Vagina (tissue), 2 donors: ENCODE data around the gene CHPF2. TPM values are rescaled to one million over a fixed set of nuclear protein-coding genes. Genes with fewer than 3 reads are reported as not detected.

Source experiments
- DNase-seq, 2 donors: peaks; one replicate each; pipeline ENCODE4 v3.0.0-alpha.2; 2017; ENCODE audit errors: extremely low spot score in 2 of 2
- H3K27ac ChIP-seq: fragments of 200-600 bp; sonication (generic); one replicate; pipeline ENCODE4 v1.5.1; 2019
- H3K27me3 ChIP-seq: fragments of 200-600 bp; sonication (generic); one replicate; pipeline ENCODE4 v1.5.1; 2019
- H3K36me3 ChIP-seq, 2 donors: fragments of 200-600 bp; sonication (generic); one replicate each; pipeline ENCODE4 v1.5.1; 2017 to 2019
- H3K4me1 ChIP-seq: fragments of 200-600 bp; sonication (generic); one replicate; pipeline ENCODE4 v1.5.1; 2019
- H3K4me3 ChIP-seq, 2 donors: fragments of 200-600 bp; sonication (generic); 1 replicate in 1 of 2; 2 replicates in 1 of 2; pipeline ENCODE4 v1.5.1; 2016 to 2019
- H3K9me3 ChIP-seq: fragments of 200-600 bp; sonication (generic); one replicate; pipeline ENCODE4 v1.5.1; 2019
- POLR2A ChIP-seq, 2 donors: fragments of 450-650 bp; IDR thresholded peaks; one replicate each; pipeline ENCODE4 v1.6.1; 2017; ENCODE audit warnings: antibody characterized with exemption in 2 of 2, mild to moderate bottlenecking in 2 of 2, moderate library complexity in 2 of 2
- POLR2AphosphoS5 ChIP-seq, 2 donors: sonication (generic); formaldehyde crosslinking; IDR thresholded peaks; one replicate each; pipeline ENCODE4 v1.9.0; 2017; ENCODE audit warnings: antibody characterized with exemption in 2 of 2, mild to moderate bottlenecking in 2 of 2, low read depth in 1 of 2; ENCODE audit not compliant: insufficient read depth in 1 of 2
- intact Hi-C: fragments of 100-400 bp; cut with DNase I; formaldehyde crosslinking; loops from one replicate; pipeline ENCODE4 v1.15.1; 2023
- total RNA-seq: library from RNA; depleted of rRNA; stranded (reverse); fragments of >200 nt; gene quantifications from one replicate; pipeline ENCODE4 v1.2.3, GENCODE V29; 2016
- TF ChIP-seq, protein P1 (sequence below), 3 experiments: fragments of 450-650 bp in 2 of 3; fragments of 200-600 bp in 1 of 3; sonication (generic) in 1 of 3; IDR thresholded peaks; one replicate each; pipeline ENCODE4 v1.5.1; 2017 to 2019; ENCODE audit warnings: antibody characterized with exemption in 3 of 3, mild to moderate bottlenecking in 2 of 3, moderate library complexity in 2 of 3

The CHPF2 gene
- total RNA-seq, 1 donor from 2014 or later: 28.0 TPM

DNA sequence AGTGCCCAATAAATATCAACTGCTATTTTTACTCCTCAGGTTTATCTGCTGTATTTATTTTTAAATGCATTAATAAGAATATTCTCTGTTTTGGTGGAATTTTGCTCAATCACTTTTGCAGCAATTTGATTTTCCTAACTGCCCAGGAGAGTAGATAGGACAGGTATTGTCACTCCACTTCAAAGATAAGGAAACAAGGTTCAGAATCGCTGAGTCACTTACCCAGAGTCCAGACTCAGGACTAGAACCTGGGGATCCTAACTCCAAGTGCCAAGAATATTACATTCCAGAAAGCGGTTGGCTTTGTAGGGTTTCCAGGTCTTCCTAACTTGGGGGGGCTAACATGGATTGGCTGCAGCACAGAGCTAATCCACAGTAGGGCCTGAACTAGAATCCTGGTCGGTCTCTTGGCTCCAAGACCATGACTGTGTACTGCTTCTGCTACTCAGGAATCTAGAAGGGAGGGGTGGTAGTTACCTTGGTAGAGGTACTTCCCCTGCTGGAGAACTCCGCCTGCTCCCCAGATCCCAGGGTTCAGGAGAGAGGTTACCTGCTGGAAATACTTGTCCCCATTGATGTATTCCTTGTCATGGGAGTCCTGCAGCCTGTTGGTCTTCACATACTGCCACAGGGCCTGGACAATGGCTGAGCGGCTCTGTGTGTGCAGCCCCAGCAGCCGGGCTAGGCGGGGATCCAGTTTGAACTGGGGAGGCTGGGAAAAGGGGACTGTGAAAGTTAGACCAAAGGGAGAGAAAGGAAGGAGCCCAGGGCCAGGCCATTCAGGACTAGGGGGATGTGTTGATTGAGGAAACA lies 8.9 kb downstream of the CHPF2 start:
- H3K4me3 ChIP-seq: no peak overlapping the region

DNA sequence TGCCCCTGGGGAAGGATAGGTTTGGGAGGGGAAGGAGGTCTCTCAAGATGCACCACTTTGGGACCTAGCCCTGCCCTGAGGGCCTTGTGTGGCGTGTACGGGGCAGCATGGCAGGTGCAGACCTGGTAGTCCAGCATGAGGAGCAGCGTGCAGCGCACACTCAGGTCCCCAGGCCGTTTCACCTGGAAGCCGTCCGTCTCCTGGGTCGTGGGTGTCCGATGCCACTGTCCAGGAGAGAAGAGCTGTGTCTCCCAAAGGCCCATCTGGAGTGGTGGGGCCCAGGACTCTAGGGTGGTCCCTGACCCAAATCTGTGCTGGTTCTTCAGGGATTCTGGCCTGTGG lies 9.4 kb downstream of the CHPF2 start:
- intact Hi-C loops: no loop called here

More for the DNA sequence above, 8.9 kb downstream of the CHPF2 start:
- intact Hi-C loops: no loop called here
- H3K36me3 ChIP-seq: peaks cover 0 to 20% of the 10 kb centered on the region in 2 donors
- peaks cover 33% of the 10 kb centered on the region for H3K4me1 ChIP-seq
- H3K27me3 ChIP-seq: no peaks in the 10 kb centered on the region
- TF ChIP-seq POLR2AphosphoS5 (IDR thresholded peaks at IDR 0.05; ENCODE audit: insufficient read depth in 1 of 2, low read depth in 1 of 2) (no peak), POLR2A (IDR thresholded peaks at IDR 0.05) (no peak)
- TF ChIP-seq, protein P1, sequence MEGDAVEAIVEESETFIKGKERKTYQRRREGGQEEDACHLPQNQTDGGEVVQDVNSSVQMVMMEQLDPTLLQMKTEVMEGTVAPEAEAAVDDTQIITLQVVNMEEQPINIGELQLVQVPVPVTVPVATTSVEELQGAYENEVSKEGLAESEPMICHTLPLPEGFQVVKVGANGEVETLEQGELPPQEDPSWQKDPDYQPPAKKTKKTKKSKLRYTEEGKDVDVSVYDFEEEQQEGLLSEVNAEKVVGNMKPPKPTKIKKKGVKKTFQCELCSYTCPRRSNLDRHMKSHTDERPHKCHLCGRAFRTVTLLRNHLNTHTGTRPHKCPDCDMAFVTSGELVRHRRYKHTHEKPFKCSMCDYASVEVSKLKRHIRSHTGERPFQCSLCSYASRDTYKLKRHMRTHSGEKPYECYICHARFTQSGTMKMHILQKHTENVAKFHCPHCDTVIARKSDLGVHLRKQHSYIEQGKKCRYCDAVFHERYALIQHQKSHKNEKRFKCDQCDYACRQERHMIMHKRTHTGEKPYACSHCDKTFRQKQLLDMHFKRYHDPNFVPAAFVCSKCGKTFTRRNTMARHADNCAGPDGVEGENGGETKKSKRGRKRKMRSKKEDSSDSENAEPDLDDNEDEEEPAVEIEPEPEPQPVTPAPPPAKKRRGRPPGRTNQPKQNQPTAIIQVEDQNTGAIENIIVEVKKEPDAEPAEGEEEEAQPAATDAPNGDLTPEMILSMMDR (IDR thresholded peaks at IDR 0.05): no peak
- DNase-seq: no peak
- H3K27ac ChIP-seq: no peak overlapping the region
- no peaks in the 10 kb centered on the region for H3K9me3 ChIP-seq

DNA sequence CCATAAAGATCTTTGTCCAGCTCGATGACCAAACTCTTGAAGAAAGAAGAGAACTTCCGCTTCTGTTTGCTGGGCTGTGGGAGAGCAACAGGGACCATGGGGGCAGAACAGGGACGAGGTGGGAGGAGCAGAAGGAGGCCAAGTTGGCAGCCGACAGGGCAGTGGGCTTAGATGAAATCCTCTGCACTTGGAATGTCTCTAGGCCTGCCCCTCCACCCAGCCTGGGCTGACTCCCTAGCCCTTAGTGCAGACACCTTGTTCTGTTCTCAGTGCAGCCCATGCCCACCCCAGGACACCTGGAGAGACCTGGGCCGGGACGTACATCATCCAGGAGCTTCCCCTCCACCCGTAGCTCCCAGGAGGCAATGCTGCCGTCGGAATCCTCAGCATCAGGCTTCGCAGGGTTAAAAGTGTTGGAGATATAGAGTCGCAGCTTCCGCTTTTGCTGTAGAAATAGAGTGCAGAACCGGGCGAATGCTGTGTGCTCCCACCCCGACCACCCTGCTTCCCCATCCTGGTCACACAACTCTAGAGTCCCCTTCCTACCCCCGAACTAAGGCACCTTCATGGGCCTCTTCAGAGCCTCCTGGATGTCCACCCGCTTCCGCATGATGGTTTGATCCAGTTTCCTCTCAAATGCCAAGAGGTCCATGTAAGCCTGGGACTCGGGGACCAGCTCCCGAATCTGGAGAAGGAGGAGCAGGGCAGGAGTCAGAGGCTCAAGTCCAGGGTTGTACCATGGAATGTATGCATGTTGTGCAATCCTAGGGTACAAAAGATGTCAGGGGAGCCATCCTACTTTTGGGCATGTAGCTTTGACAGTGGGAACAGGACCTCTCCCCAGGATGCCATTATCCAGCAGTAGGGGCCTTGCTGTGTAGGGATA lies 10.1 kb downstream of the CHPF2 start:
- intact Hi-C loops: no loop called here
- DNase-seq: no peak
- Histone ChIP-seq H3K9me3 (no peaks in the 10 kb centered on the region), H3K27me3 (no peaks in the 10 kb centered on the region), H3K36me3 (peaks cover 0 to 17% of the 10 kb centered on the region in 2 donors), H3K27ac (no peak overlapping the region), H3K4me3 (no peak overlapping the region), H3K4me1 (peaks cover 46% of the 10 kb centered on the region)
- TF ChIP-seq POLR2A (IDR thresholded peaks at IDR 0.05) (no peak), POLR2AphosphoS5 (IDR thresholded peaks at IDR 0.05; ENCODE audit: insufficient read depth in 1 of 2, low read depth in 1 of 2) (no peak)
- TF ChIP-seq, protein P1 (IDR thresholded peaks at IDR 0.05): no peak

More for the DNA sequence above, 9.4 kb downstream of the CHPF2 start:
- H3K9me3 ChIP-seq: no peaks in the 10 kb centered on the region
- H3K27me3 ChIP-seq: no peaks in the 10 kb centered on the region
- peaks cover 0 to 20% of the 10 kb centered on the region in 2 donors for H3K36me3 ChIP-seq
- no peak for DNase-seq
- peaks cover 39% of the 10 kb centered on the region for H3K4me1 ChIP-seq
- TF ChIP-seq, protein P1 (IDR thresholded peaks at IDR 0.05): no peak
- no peak for TF ChIP-seq POLR2AphosphoS5 (IDR thresholded peaks at IDR 0.05; ENCODE audit: insufficient read depth in 1 of 2, low read depth in 1 of 2)
- TF ChIP-seq POLR2A (IDR thresholded peaks at IDR 0.05): no peak
- no peak overlapping the region for H3K27ac ChIP-seq
- H3K4me3 ChIP-seq: no peak overlapping the region

DNA sequence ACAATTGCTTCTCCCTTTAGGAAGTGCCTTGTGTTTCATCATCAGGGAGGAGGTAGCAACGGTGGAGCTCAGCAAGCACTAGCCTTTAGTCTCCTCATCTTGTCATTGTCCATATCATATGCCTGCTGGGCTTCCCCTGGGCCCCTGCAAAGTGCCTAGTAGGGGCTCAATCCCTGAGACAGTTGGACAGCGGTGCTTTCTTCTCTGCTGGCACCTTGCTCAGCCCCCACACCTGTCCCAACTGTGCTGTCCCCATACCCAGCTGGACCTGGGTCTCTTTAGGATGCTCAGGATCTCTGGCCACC lies 10.7 kb downstream of the CHPF2 start:
- no peak for DNase-seq
- H3K4me1 ChIP-seq: peaks cover 52% of the 10 kb centered on the region
- TF ChIP-seq, protein P1 (IDR thresholded peaks at IDR 0.05): no peak
- TF ChIP-seq POLR2AphosphoS5 (IDR thresholded peaks at IDR 0.05; ENCODE audit: insufficient read depth in 1 of 2, low read depth in 1 of 2) (no peak), POLR2A (IDR thresholded peaks at IDR 0.05) (no peak)
- H3K36me3 ChIP-seq: peaks cover 0 to 11% of the 10 kb centered on the region in 2 donors
- H3K27ac ChIP-seq: no peak overlapping the region
- H3K4me3 ChIP-seq: no peak overlapping the region
- H3K27me3 ChIP-seq: no peaks in the 10 kb centered on the region
- intact Hi-C loops: no loop called here
- no peaks in the 10 kb centered on the region for H3K9me3 ChIP-seq
